ENCODE measurements around the gene SRP14.
"Not testable (repeated sequence)": the region's sequence is repeated elsewhere in the genome, so short reads cannot be mapped to it uniquely, and the experiment has no call there.

The SRP14 gene

DNA sequence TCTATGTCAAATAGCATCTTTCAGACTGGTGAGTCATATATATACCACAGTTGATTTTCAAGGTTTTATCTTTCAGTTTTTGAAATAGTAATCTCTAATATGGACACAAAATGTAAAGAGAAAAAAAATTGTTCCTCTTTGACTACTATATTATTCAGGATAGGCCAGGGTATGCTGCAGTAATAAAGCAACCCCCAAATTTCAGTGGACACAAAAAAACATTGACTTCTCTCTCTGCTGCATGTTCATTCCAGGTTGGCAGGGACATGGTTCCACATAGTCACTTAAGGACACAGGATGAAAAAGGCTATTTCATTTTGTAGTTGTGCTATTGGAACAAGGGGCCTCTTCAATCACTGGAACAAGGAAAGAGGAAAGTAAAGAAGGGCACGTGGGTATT is 41.1 kb upstream of the SRP14 start:
- H3K4me1 ChIP-seq (ENCODE audit: control insufficient read depth in 5 of 5, insufficient read depth in 5 of 5, low read length in 5 of 5), result peaks cover 9 to 43% (median 36%) of the 10 kb centered on the region in 5 donors
- H3K36me3 ChIP-seq (ENCODE audit: control insufficient read depth in 5 of 5, insufficient read depth in 5 of 5, low read length in 5 of 5), result no peaks in the 10 kb centered on the region
- no peaks in the 10 kb centered on the region for H3K27me3 ChIP-seq (ENCODE audit: control insufficient read depth in 5 of 5, insufficient read depth in 4 of 5, low read length in 5 of 5)
- H3K4me3 ChIP-seq (ENCODE audit: low read depth in 1 of 5, low read length in 5 of 5), result no peak overlapping the region
- H3K27ac ChIP-seq (ENCODE audit: low read depth, low read length), result no peak overlapping the region
- no peak overlapping the region for H3K9ac ChIP-seq (ENCODE audit: low read length in 5 of 5)
- H3K9me3 ChIP-seq (ENCODE audit: control insufficient read depth in 5 of 5, low read length in 5 of 5), result no peaks in the 10 kb centered on the region

DNA sequence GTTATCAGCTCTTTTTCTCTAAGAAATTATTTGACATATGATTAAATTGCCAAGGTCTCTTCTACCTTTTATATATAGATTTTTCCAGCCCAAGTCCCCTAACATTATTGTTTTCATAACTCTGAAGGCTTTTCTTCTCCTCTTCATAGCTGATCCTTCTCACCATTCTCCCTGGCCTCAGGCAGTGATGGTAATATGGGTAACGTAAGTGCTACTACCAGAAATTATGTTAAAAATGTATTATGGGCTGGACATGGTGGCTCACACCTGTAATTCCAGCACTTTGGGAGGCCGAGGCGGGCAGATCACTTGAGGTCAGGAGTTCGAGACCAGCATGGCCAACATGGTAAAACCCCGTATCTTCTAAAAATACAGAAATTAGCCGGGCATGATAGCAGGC is 40.5 kb upstream of the SRP14 start:
- H3K4me3 ChIP-seq (ENCODE audit: low read depth in 1 of 5, low read length in 5 of 5), result no peak overlapping the region
- no peak overlapping the region for H3K27ac ChIP-seq (ENCODE audit: low read depth, low read length)
- H3K4me1 ChIP-seq (ENCODE audit: control insufficient read depth in 5 of 5, insufficient read depth in 5 of 5, low read length in 5 of 5), result peaks cover 9 to 44% (median 36%) of the 10 kb centered on the region in 5 donors
- no peaks in the 10 kb centered on the region for H3K36me3 ChIP-seq (ENCODE audit: control insufficient read depth in 5 of 5, insufficient read depth in 5 of 5, low read length in 5 of 5)
- no peaks in the 10 kb centered on the region for H3K27me3 ChIP-seq (ENCODE audit: control insufficient read depth in 5 of 5, insufficient read depth in 4 of 5, low read length in 5 of 5)
- H3K9ac ChIP-seq (ENCODE audit: low read length in 5 of 5), result no peak overlapping the region
- H3K9me3 ChIP-seq (ENCODE audit: control insufficient read depth in 5 of 5, low read length in 5 of 5), result no peaks in the 10 kb centered on the region

DNA sequence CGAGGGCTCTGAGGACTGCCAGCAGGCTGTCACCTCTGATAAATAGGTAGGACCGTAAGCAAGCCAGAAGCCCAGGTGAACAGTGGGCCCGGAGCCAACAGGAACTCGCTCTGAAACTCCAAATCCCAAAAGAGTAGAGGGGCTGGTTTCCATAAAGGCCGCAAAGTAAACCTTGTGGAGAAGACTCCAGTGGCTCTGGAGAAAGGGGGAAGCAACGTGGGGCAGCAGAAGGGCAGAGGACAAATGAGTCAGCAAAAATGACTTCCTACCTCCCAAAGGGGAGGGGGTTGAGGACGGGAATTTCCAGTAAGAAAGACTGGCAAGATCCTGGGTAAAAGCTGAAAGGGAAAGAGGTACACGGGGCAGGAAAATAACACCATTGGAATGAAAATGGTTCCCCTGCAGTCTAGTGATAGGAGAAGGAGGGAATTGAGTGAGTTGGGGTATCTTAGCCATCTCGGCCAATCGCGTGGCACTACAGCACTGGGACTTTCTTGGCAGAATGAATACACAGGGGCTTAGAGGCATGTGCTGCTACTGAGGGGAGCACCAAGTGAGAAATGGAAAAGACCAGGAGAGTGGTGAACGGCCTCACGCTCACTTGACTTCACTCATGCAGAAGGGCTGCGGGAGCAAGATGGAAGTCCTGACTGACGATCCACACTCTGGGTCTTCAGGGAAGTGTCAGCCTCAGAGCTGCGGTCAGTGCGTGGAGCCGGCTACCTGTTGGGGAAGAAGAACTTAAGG is 36.5 kb upstream of the SRP14 start:
- Histone ChIP-seq H3K4me1 (ENCODE audit: control insufficient read depth in 5 of 5, insufficient read depth in 5 of 5, low read length in 5 of 5) (peaks cover 0 to 20% (median 12%) of the 10 kb centered on the region in 5 donors), H3K9me3 (ENCODE audit: control insufficient read depth in 5 of 5, low read length in 5 of 5) (no peaks in the 10 kb centered on the region), H3K9ac (ENCODE audit: low read length in 5 of 5) (no peak overlapping the region), H3K4me3 (ENCODE audit: low read depth in 1 of 5, low read length in 5 of 5) (no peak overlapping the region), H3K27me3 (ENCODE audit: control insufficient read depth in 5 of 5, insufficient read depth in 4 of 5, low read length in 5 of 5) (no peaks in the 10 kb centered on the region), H3K27ac (ENCODE audit: low read depth, low read length) (no peak overlapping the region), H3K36me3 (ENCODE audit: control insufficient read depth in 5 of 5, insufficient read depth in 5 of 5, low read length in 5 of 5) (no peaks in the 10 kb centered on the region)

DNA sequence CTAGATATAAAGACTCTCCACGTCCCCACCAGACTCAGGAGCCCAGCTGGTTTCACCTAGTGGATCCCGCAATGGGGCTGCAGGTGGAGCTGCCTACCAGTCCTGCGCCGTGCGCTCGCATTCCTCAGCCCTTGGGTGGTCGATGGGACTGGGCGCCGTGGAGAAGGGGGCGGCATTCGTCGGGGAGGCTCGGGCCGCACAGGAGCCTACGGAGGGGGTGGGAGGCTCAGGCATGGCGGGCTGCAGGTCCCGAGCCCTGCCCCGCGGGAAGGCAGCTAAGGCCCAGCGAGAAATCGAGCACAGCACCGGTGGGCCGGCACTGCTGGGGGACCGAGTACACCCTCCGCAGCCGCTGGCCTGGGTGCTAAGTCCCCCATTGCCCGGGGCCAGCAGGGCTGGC is 35.7 kb upstream of the SRP14 start:
- H3K4me3 ChIP-seq (ENCODE audit: low read depth in 1 of 5, low read length in 5 of 5); H3K27ac ChIP-seq (ENCODE audit: low read depth, low read length): not testable (repeated sequence)

DNA sequence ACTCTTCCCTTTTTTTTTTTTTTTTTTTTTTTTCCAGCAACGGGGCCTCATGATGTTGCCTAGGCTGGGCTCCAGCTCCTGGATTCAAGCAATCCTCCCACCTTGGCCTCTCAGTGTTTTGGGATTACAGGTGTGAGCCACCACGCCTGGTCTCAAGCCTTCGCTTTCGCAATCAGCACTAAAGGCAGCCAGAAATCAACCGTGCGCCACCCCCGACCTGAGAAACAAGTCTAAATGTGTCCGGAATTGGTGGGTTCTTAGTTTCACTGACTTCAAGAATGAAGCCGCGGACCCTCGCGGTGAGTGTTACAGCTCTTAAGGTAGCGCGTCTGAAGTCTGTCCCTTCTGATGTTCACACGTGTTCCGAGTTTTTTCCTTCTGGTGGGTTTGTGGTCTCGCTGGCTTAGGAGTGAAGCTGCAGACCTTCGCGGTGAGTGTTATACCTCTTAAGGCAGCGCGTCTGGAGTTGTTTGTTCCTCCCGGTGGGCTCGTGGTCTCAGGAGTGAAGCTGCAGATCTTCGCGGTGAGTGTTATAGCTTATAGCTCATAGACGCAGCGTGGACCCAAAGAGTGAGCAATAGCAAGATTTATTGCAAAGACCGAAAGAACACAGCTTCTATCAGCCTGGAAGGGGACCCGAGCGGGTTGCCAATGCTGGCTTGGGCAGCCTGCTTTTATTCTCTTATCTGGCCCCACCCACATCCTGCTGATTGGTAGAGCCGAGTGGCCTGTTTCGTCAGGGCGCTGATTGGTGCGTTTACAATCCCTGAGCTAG is 34.9 kb upstream of the SRP14 start:
- not testable (repeated sequence) for H3K27ac ChIP-seq (ENCODE audit: low read depth, low read length); H3K9me3 ChIP-seq (ENCODE audit: control insufficient read depth in 5 of 5, low read length in 5 of 5); H3K36me3 ChIP-seq (ENCODE audit: control insufficient read depth in 5 of 5, insufficient read depth in 5 of 5, low read length in 5 of 5); H3K9ac ChIP-seq (ENCODE audit: low read length in 5 of 5); H3K4me3 ChIP-seq (ENCODE audit: low read depth in 1 of 5, low read length in 5 of 5); H3K27me3 ChIP-seq (ENCODE audit: control insufficient read depth in 5 of 5, insufficient read depth in 4 of 5, low read length in 5 of 5)
- H3K4me1 ChIP-seq (ENCODE audit: control insufficient read depth in 5 of 5, insufficient read depth in 5 of 5, low read length in 5 of 5), result peaks cover 0 to 27% (median 23%) of the 10 kb centered on the region in 5 donors

More for the DNA sequence above, 35.7 kb upstream of the SRP14 start:
- H3K9ac ChIP-seq (ENCODE audit: low read length in 5 of 5); H3K9me3 ChIP-seq (ENCODE audit: control insufficient read depth in 5 of 5, low read length in 5 of 5); H3K36me3 ChIP-seq (ENCODE audit: control insufficient read depth in 5 of 5, insufficient read depth in 5 of 5, low read length in 5 of 5); H3K27me3 ChIP-seq (ENCODE audit: control insufficient read depth in 5 of 5, insufficient read depth in 4 of 5, low read length in 5 of 5): not testable (repeated sequence)
- peaks cover 0 to 20% (median 19%) of the 10 kb centered on the region in 5 donors for H3K4me1 ChIP-seq (ENCODE audit: control insufficient read depth in 5 of 5, insufficient read depth in 5 of 5, low read length in 5 of 5)

DNA sequence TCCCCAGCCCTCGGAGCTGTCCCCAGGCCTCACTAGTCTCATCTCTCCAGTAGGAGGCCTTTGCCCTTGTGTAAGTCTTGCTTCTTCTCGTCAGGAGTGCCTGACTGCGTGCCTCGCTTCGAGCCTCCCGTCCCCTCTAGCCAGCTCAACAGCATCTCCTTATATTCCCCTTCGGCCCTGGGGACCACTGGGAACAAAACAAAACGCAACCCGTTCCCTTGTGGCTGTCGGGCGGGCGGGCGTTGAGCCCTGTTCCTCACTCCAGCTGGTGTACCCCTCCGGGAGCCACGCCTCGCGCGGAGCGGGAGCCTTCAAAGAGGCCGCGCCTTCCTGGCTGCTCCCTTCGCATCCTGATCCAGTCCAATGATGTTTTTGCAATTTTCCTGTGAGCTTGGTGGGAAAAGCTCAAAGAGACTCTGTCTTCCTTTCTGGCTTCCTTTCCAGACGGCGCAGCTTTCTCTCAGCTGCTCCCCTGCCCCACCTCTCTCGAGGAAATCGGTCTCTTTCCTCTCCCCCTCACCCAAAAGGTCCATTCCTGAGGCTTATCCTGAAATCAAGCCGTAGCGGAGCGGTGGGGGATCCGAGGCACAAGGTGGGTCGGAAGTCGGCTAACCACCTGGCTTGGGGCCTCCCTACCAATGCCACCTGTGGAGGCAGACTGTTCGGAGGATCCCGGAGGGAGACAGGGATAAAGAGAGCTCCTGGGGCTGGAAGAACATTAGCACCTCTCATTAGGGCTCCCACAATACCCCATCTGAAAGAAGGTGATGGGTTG is 33.4 kb upstream of the SRP14 start:
- Histone ChIP-seq H3K4me3 (ENCODE audit: low read depth in 1 of 5, low read length in 5 of 5) (peak overlapping the region in 1 of 5 donors; percentile 12), H3K36me3 (ENCODE audit: control insufficient read depth in 5 of 5, insufficient read depth in 5 of 5, low read length in 5 of 5) (no peaks in the 10 kb centered on the region), H3K9ac (ENCODE audit: low read length in 5 of 5) (no peak overlapping the region), H3K27me3 (ENCODE audit: control insufficient read depth in 5 of 5, insufficient read depth in 4 of 5, low read length in 5 of 5) (no peaks in the 10 kb centered on the region), H3K4me1 (ENCODE audit: control insufficient read depth in 5 of 5, insufficient read depth in 5 of 5, low read length in 5 of 5) (peaks cover 0 to 34% (median 29%) of the 10 kb centered on the region in 5 donors), H3K27ac (ENCODE audit: low read depth, low read length) (no peak overlapping the region), H3K9me3 (ENCODE audit: control insufficient read depth in 5 of 5, low read length in 5 of 5) (no peaks in the 10 kb centered on the region)

DNA sequence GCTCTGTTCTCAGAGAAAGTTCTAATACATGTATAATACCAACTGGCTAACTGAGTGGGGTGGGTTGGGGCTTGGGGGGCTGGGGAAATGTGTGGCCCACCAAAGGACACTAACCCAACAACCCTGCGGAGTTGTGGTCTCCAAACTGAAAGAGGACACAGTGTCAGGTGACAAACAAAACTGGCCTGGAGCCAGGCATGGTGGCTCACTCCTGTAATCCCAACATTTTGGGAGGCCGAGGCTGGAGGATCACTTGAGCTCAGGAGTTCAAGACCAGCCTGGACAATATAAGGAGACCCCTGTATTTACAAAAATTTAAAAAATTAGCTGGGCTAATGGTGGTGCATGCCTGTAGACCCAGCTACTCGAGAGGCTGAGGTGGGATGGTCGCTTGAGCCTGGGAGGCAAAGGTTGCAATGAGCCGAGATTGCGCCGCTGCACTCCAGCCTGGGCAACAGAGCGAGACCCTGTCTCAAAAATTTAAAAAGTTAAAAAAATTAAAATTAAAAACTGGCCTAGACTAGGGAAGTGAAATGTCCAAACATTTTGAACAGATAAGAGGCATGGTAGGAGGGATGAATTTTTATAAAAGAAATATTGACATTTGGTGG is 31.7 kb upstream of the SRP14 start:
- Histone ChIP-seq H3K27ac (ENCODE audit: low read depth, low read length) (no peak overlapping the region), H3K9ac (ENCODE audit: low read length in 5 of 5) (no peak overlapping the region), H3K9me3 (ENCODE audit: control insufficient read depth in 5 of 5, low read length in 5 of 5) (no peaks in the 10 kb centered on the region), H3K36me3 (ENCODE audit: control insufficient read depth in 5 of 5, insufficient read depth in 5 of 5, low read length in 5 of 5) (no peaks in the 10 kb centered on the region), H3K4me3 (ENCODE audit: low read depth in 1 of 5, low read length in 5 of 5) (no peak overlapping the region), H3K4me1 (ENCODE audit: control insufficient read depth in 5 of 5, insufficient read depth in 5 of 5, low read length in 5 of 5) (peaks cover 0 to 32% (median 29%) of the 10 kb centered on the region in 5 donors), H3K27me3 (ENCODE audit: control insufficient read depth in 5 of 5, insufficient read depth in 4 of 5, low read length in 5 of 5) (no peaks in the 10 kb centered on the region)

DNA sequence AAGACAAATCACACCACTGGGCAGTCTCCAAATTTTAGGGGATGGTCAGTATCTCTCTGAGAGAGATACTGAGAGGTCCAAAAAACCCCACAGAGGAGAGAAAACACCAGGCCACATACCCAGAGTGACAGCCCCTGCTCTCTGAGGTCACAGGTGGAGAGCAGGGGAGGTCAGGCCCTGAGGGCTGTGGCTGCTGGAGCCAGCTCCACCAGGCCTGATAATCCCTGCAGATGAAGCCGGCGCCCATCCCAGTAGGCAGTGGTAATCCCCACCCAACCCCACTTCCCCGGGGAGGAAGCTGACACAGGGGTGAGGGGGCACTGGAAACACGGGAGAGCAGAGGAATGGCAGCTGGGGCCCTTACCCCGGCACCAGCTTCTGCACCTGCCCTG is 31.2 kb upstream of the SRP14 start:
- no peaks in the 10 kb centered on the region for H3K27me3 ChIP-seq (ENCODE audit: control insufficient read depth in 5 of 5, insufficient read depth in 4 of 5, low read length in 5 of 5)
- no peak overlapping the region for H3K27ac ChIP-seq (ENCODE audit: low read depth, low read length)
- no peak overlapping the region for H3K9ac ChIP-seq (ENCODE audit: low read length in 5 of 5)
- H3K4me1 ChIP-seq (ENCODE audit: control insufficient read depth in 5 of 5, insufficient read depth in 5 of 5, low read length in 5 of 5), result peaks cover 0 to 29% (median 23%) of the 10 kb centered on the region in 5 donors
- no peaks in the 10 kb centered on the region for H3K9me3 ChIP-seq (ENCODE audit: control insufficient read depth in 5 of 5, low read length in 5 of 5)
- peaks cover 0 to 3% (median 0%) of the 10 kb centered on the region in 5 donors for H3K36me3 ChIP-seq (ENCODE audit: control insufficient read depth in 5 of 5, insufficient read depth in 5 of 5, low read length in 5 of 5)
- no peak overlapping the region for H3K4me3 ChIP-seq (ENCODE audit: low read depth in 1 of 5, low read length in 5 of 5)

DNA sequence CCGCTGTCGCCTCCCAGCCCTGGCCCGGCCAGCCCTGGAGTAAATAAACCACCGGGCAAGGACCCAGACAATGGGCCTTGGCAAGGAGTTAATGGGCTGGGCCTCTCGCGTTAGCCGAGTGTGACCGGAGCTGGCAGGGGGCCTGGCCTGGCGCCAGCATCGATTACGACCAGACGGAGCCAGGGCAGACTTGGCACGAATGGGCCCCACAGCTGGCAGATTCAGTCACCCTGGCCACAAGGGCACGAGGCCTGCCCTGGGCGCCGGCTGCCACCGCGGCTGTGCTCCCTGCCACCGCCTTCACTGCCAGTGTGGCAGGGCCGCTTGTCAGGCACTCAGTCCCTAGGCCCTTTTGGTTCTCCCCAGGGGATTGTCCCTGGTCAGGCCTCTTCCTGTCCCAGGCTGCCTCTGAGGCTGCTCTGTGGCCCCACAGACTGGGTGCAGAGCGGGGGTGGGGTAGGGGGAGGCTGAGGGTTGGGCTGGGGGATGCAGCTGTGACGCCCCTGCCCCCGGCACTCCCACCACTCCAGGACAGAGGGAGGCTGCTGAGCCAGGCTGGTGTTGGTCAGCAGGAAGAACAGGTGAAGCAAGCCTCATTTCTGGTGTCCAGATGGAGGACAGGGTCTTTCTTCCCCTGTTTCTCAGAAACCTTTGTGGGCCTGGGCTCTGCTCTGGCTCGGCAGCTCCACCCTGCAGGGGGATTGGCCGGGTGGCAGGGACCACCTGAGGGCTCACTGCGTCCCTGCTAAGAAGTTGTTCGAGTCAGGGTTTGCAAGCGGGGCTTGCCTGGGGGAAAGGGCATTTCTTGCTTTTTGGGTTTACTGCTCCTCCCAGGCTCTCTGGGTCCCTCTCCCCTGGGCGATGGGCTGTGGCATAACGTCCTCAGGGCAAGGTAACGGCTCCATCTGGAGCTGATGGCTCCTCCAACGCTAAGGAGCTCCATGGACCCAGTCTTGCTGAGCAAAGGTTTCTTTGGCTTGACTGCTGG is 30.5 kb upstream of the SRP14 start:
- Histone ChIP-seq H3K4me1 (ENCODE audit: control insufficient read depth in 5 of 5, insufficient read depth in 5 of 5, low read length in 5 of 5) (peaks cover 0 to 29% (median 22%) of the 10 kb centered on the region in 5 donors), H3K9me3 (ENCODE audit: control insufficient read depth in 5 of 5, low read length in 5 of 5) (no peaks in the 10 kb centered on the region), H3K9ac (ENCODE audit: low read length in 5 of 5) (no peak overlapping the region), H3K27me3 (ENCODE audit: control insufficient read depth in 5 of 5, insufficient read depth in 4 of 5, low read length in 5 of 5) (no peaks in the 10 kb centered on the region), H3K36me3 (ENCODE audit: control insufficient read depth in 5 of 5, insufficient read depth in 5 of 5, low read length in 5 of 5) (peaks cover 0 to 5% (median 0%) of the 10 kb centered on the region in 5 donors), H3K27ac (ENCODE audit: low read depth, low read length) (no peak overlapping the region), H3K4me3 (ENCODE audit: low read depth in 1 of 5, low read length in 5 of 5) (no peak overlapping the region)

All from subcutaneous abdominal adipose tissue (tissue), 5 donors.